Astrocyte (in vitro differentiated cells and primary cell): Measurements from ENCODE around the gene NRK. TPM values are rescaled to one million over a fixed set of nuclear protein-coding genes. Genes with fewer than 3 reads are reported as not detected.
"Not testable (repeated sequence)": the region's sequence is repeated elsewhere in the genome, so short reads cannot be mapped to it uniquely, and the experiment has no call there.

ENCODE experiments used
- DNase-seq: peaks from one replicate; pipeline ENCODE4 v3.0.0-alpha.2; 2010; ENCODE audit warnings: low read depth
- FAIRE-seq: peaks from 2 replicates; lab custom pipeline; 2011; peaks lifted over from hg19 to GRCh38; lab: Jason Lieb, UNC
- H2AFZ ChIP-seq: 2 replicates; pipeline ENCODE4 v1.6.0; 2012; ENCODE audit warnings: low read depth, low read length, inconsistent platforms
- H3K27ac ChIP-seq: 2 replicates; pipeline ENCODE4 v1.5.1; 2011; ENCODE audit warnings: low read depth, low read length, inconsistent platforms
- H3K27me3 ChIP-seq: 2 replicates; pipeline ENCODE4 v1.6.0; 2011; ENCODE audit warnings: low read length, inconsistent platforms; ENCODE audit not compliant: insufficient read depth
- H3K36me3 ChIP-seq: 2 replicates; pipeline ENCODE4 v1.5.1; 2011; ENCODE audit warnings: low read length, inconsistent platforms; ENCODE audit not compliant: insufficient read depth
- H3K4me1 ChIP-seq: 2 replicates; pipeline ENCODE4 v1.5.1; 2011; ENCODE audit warnings: low read length, inconsistent platforms; ENCODE audit not compliant: insufficient read depth
- H3K4me2 ChIP-seq: 2 replicates; pipeline ENCODE4 v1.6.0; 2012; ENCODE audit warnings: low read length, inconsistent platforms
- H3K4me3 ChIP-seq: 2 replicates; pipeline ENCODE4 v1.5.1; 2011; ENCODE audit warnings: low read depth, mild to moderate bottlenecking, low read length, inconsistent platforms; ENCODE audit not compliant: insufficient read depth
- H3K79me2 ChIP-seq: 2 replicates; pipeline ENCODE4 v1.6.0; 2012; ENCODE audit warnings: mild to moderate bottlenecking, low read length, inconsistent platforms; ENCODE audit not compliant: insufficient read depth
- H3K9ac ChIP-seq: 2 replicates; pipeline ENCODE4 v1.6.0; 2012; ENCODE audit warnings: mild to moderate bottlenecking, low read length, inconsistent platforms
- H3K9me3 ChIP-seq: 2 replicates; pipeline ENCODE4 v1.5.1; 2012; ENCODE audit warnings: low read depth, mild to moderate bottlenecking, low read length, inconsistent platforms; ENCODE audit not compliant: insufficient read depth
- H4K20me1 ChIP-seq: 2 replicates; pipeline ENCODE4 v1.6.0; 2012; ENCODE audit warnings: low read length, inconsistent platforms; ENCODE audit not compliant: insufficient read depth
- H3K27ac Mint-ChIP-seq: one replicate; pipeline ENCODE4 v1.8.0; 2021; ENCODE audit warnings: mild to moderate bottlenecking, mixed read lengths; ENCODE audit not compliant: unreplicated experiment
- H3K27me3 Mint-ChIP-seq: one replicate; pipeline ENCODE4 v1.8.0; 2021; ENCODE audit warnings: low read depth, mixed read lengths; ENCODE audit not compliant: unreplicated experiment
- H3K36me3 Mint-ChIP-seq: one replicate; pipeline ENCODE4 v1.8.0; 2021; ENCODE audit warnings: low read depth, mixed read lengths; ENCODE audit not compliant: unreplicated experiment
- H3K4me1 Mint-ChIP-seq: one replicate; pipeline ENCODE4 v1.8.0; 2021; ENCODE audit warnings: low read depth, mixed read lengths; ENCODE audit not compliant: unreplicated experiment
- H3K4me3 Mint-ChIP-seq: one replicate; pipeline ENCODE4 v1.8.0; 2021; ENCODE audit warnings: mild to moderate bottlenecking, moderate library complexity, mixed read lengths; ENCODE audit not compliant: unreplicated experiment
- H3K9me3 Mint-ChIP-seq: one replicate; pipeline ENCODE4 v1.8.0; 2021; ENCODE audit warnings: mild to moderate bottlenecking, mixed read lengths; ENCODE audit not compliant: unreplicated experiment
- CTCF ChIP-seq: IDR thresholded peaks from 2 replicates; pipeline ENCODE4 v1.5.1; 2011; ENCODE audit warnings: low read depth, mild to moderate bottlenecking, inconsistent platforms, low read length, moderate library complexity; ENCODE audit not compliant: insufficient read depth
- EZH2 ChIP-seq: IDR thresholded peaks from 2 replicates; pipeline ENCODE4 v1.6.1; 2012; ENCODE audit warnings: mild to moderate bottlenecking, low read length, inconsistent platforms; ENCODE audit not compliant: insufficient read depth
- total RNA-seq: library from RNA; stranded (reverse); gene quantifications from 2 replicates; pipeline ENCODE4 v1.2.1, GENCODE V29; 2021

Gene NRK
- total RNA-seq, 1 donor from 2014 or later, result 20.1 TPM

DNA sequence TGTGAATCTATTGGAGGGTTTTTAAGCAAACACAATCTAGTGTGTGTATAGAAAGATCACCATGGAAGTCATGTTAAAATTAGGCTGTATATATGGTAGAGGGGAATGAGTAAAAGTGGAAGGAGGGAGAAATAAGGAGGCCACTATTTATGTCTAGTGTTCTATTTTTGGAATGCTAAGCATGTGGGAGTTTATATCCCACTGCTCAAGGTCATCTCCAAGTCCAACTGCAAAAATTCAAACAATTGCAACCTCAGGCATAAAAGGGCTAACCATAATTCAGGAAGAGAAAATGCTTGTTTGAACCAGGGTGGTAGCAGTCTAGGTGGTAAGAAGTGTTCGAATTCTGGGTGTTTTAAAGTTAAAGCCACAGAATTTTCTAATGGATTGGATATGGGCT lies 177.0 kb downstream of the NRK start:
- no peaks in the 10 kb centered on the region for H3K36me3 ChIP-seq
- DNase-seq, result no peak
- no peak overlapping the region for H3K4me3 Mint-ChIP-seq
- H3K9me3 ChIP-seq, result no peaks in the 10 kb centered on the region
- H3K27me3 ChIP-seq, result no peaks in the 10 kb centered on the region
- H3K36me3 Mint-ChIP-seq, result no peaks in the 10 kb centered on the region
- H3K4me2 ChIP-seq, result no peak overlapping the region
- no peaks in the 10 kb centered on the region for H3K4me1 ChIP-seq
- no peak overlapping the region for H2AFZ ChIP-seq
- no peaks in the 10 kb centered on the region for H4K20me1 ChIP-seq
- peaks cover 1% of the 10 kb centered on the region for H3K9me3 Mint-ChIP-seq
- FAIRE-seq, result peak; percentile 60
- H3K79me2 ChIP-seq, result no peaks in the 10 kb centered on the region
- H3K27me3 Mint-ChIP-seq, result no peaks in the 10 kb centered on the region
- H3K4me3 ChIP-seq, result no peak overlapping the region
- H3K27ac Mint-ChIP-seq, result no peak overlapping the region
- H3K27ac ChIP-seq, result no peak overlapping the region
- H3K9ac ChIP-seq, result no peak overlapping the region
- no peaks in the 10 kb centered on the region for H3K4me1 Mint-ChIP-seq
- TF ChIP-seq CTCF, result no peak
- no peak for TF ChIP-seq EZH2

DNA sequence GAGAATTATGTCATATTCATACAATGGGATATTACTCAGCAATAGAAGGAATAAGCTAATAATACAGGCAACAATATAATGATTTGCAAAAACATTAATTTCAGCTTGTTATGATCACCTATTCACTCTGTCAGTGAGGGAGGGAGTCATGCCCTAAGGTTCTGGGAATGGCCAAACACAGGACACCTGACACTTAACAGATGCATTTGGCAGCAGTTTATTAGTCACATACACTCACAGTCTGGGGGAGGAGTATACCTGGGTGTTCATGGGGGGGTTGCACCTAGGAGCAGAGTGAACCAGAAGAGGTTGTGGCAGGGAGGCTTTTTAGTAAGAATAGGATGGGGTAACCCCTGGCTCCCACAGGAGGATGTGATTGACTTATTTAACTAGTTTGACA lies 177.9 kb downstream of the NRK start:
- H3K27me3 ChIP-seq, result no peaks in the 10 kb centered on the region
- H3K79me2 ChIP-seq, result no peaks in the 10 kb centered on the region
- no peak overlapping the region for H3K27ac ChIP-seq
- no peaks in the 10 kb centered on the region for H4K20me1 ChIP-seq
- no peak overlapping the region for H3K4me3 ChIP-seq
- H3K4me1 ChIP-seq, result no peaks in the 10 kb centered on the region
- no peak overlapping the region for H3K9ac ChIP-seq
- H2AFZ ChIP-seq, result no peak overlapping the region
- DNase-seq (no peak), FAIRE-seq (no peak)
- Mint-ChIP-seq H3K27ac (no peak overlapping the region), H3K4me3 (no peak overlapping the region), H3K27me3 (no peaks in the 10 kb centered on the region), H3K9me3 (peaks cover 1% of the 10 kb centered on the region), H3K4me1 (no peaks in the 10 kb centered on the region), H3K36me3 (no peaks in the 10 kb centered on the region)
- H3K4me2 ChIP-seq, result no peak overlapping the region
- no peaks in the 10 kb centered on the region for H3K9me3 ChIP-seq
- TF ChIP-seq CTCF, result no peak
- TF ChIP-seq EZH2, result no peak
- no peaks in the 10 kb centered on the region for H3K36me3 ChIP-seq

DNA sequence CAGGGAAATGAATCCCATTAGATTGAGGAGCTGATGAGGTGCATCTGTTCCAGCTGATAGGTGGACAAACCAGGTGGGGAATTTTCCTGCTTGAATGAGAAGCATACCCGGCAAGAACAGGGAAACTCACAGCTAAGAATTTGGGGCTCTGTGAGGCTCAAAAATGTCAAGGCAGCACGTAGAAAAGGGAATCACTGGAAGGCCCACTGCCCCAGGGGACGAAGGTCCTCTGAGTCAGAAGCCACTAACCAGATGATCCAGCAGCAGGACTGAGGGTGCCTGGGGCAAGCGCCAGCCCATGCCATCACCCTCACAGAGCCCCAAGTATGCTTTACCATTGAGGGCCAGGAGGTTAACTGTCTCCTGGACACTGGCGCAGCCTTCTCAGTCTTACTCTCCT lies 178.3 kb downstream of the NRK start:
- not testable (repeated sequence) for H3K9me3 Mint-ChIP-seq, H3K27me3 ChIP-seq, H3K4me2 ChIP-seq, H3K36me3 Mint-ChIP-seq, FAIRE-seq, DNase-seq, H3K4me1 Mint-ChIP-seq, H3K79me2 ChIP-seq, H3K36me3 ChIP-seq, H3K4me1 ChIP-seq, H2AFZ ChIP-seq, H3K9ac ChIP-seq, H4K20me1 ChIP-seq, H3K27ac ChIP-seq, H3K27ac Mint-ChIP-seq, H3K4me3 Mint-ChIP-seq, H3K27me3 Mint-ChIP-seq, H3K4me3 ChIP-seq, H3K9me3 ChIP-seq
